ENCODE results near the gene SAP30BP. TPM values are rescaled to one million over a fixed set of nuclear protein-coding genes. Genes with fewer than 3 reads are reported as not detected.

The SAP30BP gene
- total and polyA plus RNA-seq, 2 of the 8 experiments (the other 6 are each of a cell fraction or from before 2014, with no cell fraction given), result 63.3 to 79.9 TPM

GRCh38 chr17:75623386-75623785 lies 43.8 kb upstream of the SAP30BP start:
- Histone ChIP-seq H3K56ac (replicated peaks; ENCODE audit: insufficient read length, low read depth, low read length) (no peak overlapping the region), H2BK20ac (ENCODE audit: low read length) (no peak overlapping the region), H3K4ac (replicated peaks; ENCODE audit: insufficient read length, low read depth, low read length) (no peak overlapping the region), H3K18ac (ENCODE audit: extremely low read depth, low read length) (no peak overlapping the region), H4K20me1 (replicated peaks in 1 of 2; ENCODE audit: control insufficient read depth in 1 of 2, insufficient read depth in 2 of 2, low read length in 2 of 2) (peaks cover 0 to 1% of the 10 kb centered on the region in 2 experiments), H4K5ac (ENCODE audit: insufficient read length, low read depth, low read length) (no peak overlapping the region), H3K27ac (ENCODE audit: low read depth, low read length) (no peak overlapping the region), H2BK5ac (ENCODE audit: low read depth, low read length) (no peak overlapping the region), H2BK12ac (ENCODE audit: low read depth, low read length) (no peak overlapping the region), H3K9ac (replicated peaks in 1 of 4; ENCODE audit: extremely low read depth in 1 of 4, low read depth in 3 of 4, low read length in 3 of 4) (no peak overlapping the region), H3K4me1 (replicated peaks in 1 of 4; ENCODE audit: control insufficient read depth in 3 of 4, insufficient read depth in 4 of 4, low read length in 3 of 4) (peaks cover 0 to 4% (median 1%) of the 10 kb centered on the region in 4 experiments; a peak in 4 of 7 replicates), H3K23me2 (ENCODE audit: low read depth, low read length) (no peaks in the 10 kb centered on the region), H2BK15ac (ENCODE audit: low read length) (no peak overlapping the region), H2BK120ac (replicated peaks; ENCODE audit: low read depth, low read length) (no peak overlapping the region), H3K4me3 (ENCODE audit: extremely low read depth in 1 of 4, insufficient read depth in 2 of 4, low read depth in 3 of 4, low read length in 4 of 4) (no peak overlapping the region), H3K79me1 (ENCODE audit: low read depth, low read length) (no peaks in the 10 kb centered on the region), H2AK5ac (ENCODE audit: low read depth, low read length) (no peak overlapping the region), H3K4me2 (ENCODE audit: insufficient read depth in 1 of 2, low read depth in 2 of 2, low read length in 2 of 2) (no peak overlapping the region), H4K91ac (replicated peaks; ENCODE audit: insufficient read length, low read length) (no peak overlapping the region), H3K27me3 (replicated peaks in 1 of 4; ENCODE audit: control insufficient read depth in 3 of 4, extremely low read depth in 1 of 4, insufficient read depth in 3 of 4, low read length in 3 of 4) (no peaks in the 10 kb centered on the region; a peak in 2 of 7 replicates), H3K79me2 (ENCODE audit: control insufficient read depth in 1 of 2, insufficient read depth in 2 of 2, low read length in 2 of 2) (no peaks in the 10 kb centered on the region), H3K36me3 (ENCODE audit: control insufficient read depth in 2 of 4, insufficient read depth in 4 of 4, low read length in 3 of 4) (no peaks in the 10 kb centered on the region), H3K9me3 (ENCODE audit: insufficient read depth in 2 of 2, low read depth in 1 of 2, low read length in 1 of 2) (no peaks in the 10 kb centered on the region), H3K14ac (ENCODE audit: insufficient read length) (no peak overlapping the region), H2AFZ (ENCODE audit: low read length) (no peak overlapping the region), H4K8ac (ENCODE audit: extremely low read depth, insufficient read depth, low read length) (no peak overlapping the region), H3K23ac (ENCODE audit: insufficient read length) (no peak overlapping the region)
- FAIRE-seq (no peak), DNase-seq (ENCODE audit: low read depth in 1 of 2, low spot score in 2 of 2) (no peak)
- ChIA-PET POLR2A (ENCODE audit: partially characterized antibody) (interaction anchor here (1.2 to 2.7 kb wide), 7 partner anchors 9 to 24 kb away, joined by 3 to 9 read pairs (median 5); partner anchors contain the start of gene SMIM5), CTCF (ENCODE audit: partially characterized antibody) (interaction anchor here (0.6 to 59.2 kb wide), 8 partner anchors 5 to 683 kb away, joined by 3 to 2200 read pairs (median 8); partner anchors contain the start of genes LLGL2, RECQL5, SAP30BP and SMIM5)
- WGBS, 2 experiments (ENCODE audit: extremely low coverage in 1 of 2, insufficient coverage in 1 of 2, insufficient read length in 1 of 2, insufficient replicate concordance in 2 of 2, low coverage in 1 of 2, low lambda C conversion rate in 2 of 2, missing lambda C conversion rate in 1 of 2), result 84% methylated on average over 9 of the region's 9 CpGs; no CpG with 5 or more reads in 1 of the 2 experiments
- TF ChIP-seq RBBP5 (IDR thresholded peaks at IDR 0.05; ENCODE audit: borderline replicate concordance, low read depth, low read length) (no peak), SIRT6 (IDR thresholded peaks at IDR 0.05; ENCODE audit: low read length) (no peak), CBX8 (IDR thresholded peaks at IDR 0.05; ENCODE audit: borderline replicate concordance, low read depth, low read length) (no peak), SUZ12 (IDR thresholded peaks at IDR 0.05; ENCODE audit: low read length) (no peak), TAF7 (optimal IDR thresholded peaks at IDR 0.05; ENCODE audit: borderline replicate concordance, low read depth, low read length) (no peak), BRCA1 (IDR thresholded peaks at IDR 0.05; ENCODE audit: low read depth, low read length) (no peak)
- TF ChIP-seq, protein P1, sequence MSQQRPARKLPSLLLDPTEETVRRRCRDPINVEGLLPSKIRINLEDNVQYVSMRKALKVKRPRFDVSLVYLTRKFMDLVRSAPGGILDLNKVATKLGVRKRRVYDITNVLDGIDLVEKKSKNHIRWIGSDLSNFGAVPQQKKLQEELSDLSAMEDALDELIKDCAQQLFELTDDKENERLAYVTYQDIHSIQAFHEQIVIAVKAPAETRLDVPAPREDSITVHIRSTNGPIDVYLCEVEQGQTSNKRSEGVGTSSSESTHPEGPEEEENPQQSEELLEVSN (IDR thresholded peaks at IDR 0.05), result no peak

All from H1 (cell line).